ENCODE measurements around the gene MDM2. TPM values are rescaled to one million over a fixed set of nuclear protein-coding genes. Genes with fewer than 3 reads are reported as not detected.

MDM2 gene
- polyA plus RNA-seq, 1 of the 3 experiments (the other 2 are of a cell fraction): 21.5 TPM

DNA sequence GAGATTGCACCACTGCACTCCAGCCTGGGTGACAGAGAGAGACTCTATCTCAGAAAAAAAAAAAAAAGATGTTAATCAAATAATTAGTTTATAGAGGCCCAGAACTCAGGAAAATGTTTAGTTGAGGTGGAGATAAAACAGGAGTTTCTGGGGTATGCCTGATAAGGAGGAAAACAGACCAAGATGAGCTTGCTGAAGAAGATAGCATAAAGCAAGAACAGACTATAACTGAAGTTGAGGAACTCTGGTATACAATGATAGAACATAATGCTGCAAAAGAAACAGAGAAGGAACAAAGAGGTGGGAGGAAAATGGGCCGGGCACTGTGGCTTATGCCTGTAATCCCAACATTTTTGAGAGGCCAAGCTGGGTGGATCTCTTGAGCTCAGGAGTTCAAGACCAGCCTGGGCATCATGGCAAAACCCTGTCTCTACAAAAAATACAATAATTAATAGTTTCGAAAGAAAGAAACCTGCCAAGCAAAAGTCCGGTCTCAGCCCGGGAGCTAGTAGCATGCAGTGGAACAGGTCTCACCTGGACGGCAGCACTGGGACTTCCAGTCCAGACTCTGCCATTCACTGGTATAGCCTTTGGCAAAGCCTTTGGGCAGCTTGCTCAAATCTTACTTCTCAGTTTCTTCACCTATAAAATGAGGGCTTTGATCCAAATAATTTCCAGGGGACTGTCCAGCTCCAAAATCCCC is 36.6 kb upstream of the MDM2 start:
- peak; percentile 30 for DNase-seq
- Histone ChIP-seq H3K36me3 (replicated peaks in 1 of 2; ENCODE audit: control insufficient read depth in 1 of 2, insufficient read depth in 2 of 2, low read length in 1 of 2) (peaks cover 0 to 9% of the 10 kb centered on the region in 2 experiments), H3K79me2 (ENCODE audit: insufficient read depth) (no peaks in the 10 kb centered on the region), H3K9ac (no peak overlapping the region), H3K4me2 (no peak overlapping the region), H3F3A (replicated peaks; ENCODE audit: insufficient read depth) (peaks cover 3% of the 10 kb centered on the region), H3K4me3 (ENCODE audit: low read depth in 2 of 2, low read length in 1 of 2) (no peak overlapping the region), H4K20me1 (ENCODE audit: insufficient read depth) (no peaks in the 10 kb centered on the region), H3K27ac (ENCODE audit: low read depth in 2 of 2, low read length in 1 of 2) (no peak overlapping the region), H3K27me3 (ENCODE audit: insufficient read depth) (no peaks in the 10 kb centered on the region), H3K9me2 (no peaks in the 10 kb centered on the region), H3K4me1 (ENCODE audit: control insufficient read depth in 1 of 2, insufficient read depth in 2 of 2, low read depth in 1 of 2, low read length in 1 of 2) (no peaks in the 10 kb centered on the region; a peak in 1 of 4 replicates), H3K9me3 (no peaks in the 10 kb centered on the region), H2AFZ (ENCODE audit: low read depth) (no peak overlapping the region)
- ChIA-PET CTCF (interaction anchor here (1.3 kb wide), 1 partner anchor 16 kb away, joined by 4 read pairs; no protein-coding TSS in a partner anchor), POLR2A (interaction anchor here (0.7 to 1.0 kb wide), 2 partner anchors 25 to 1341 kb away, joined by 3 to 4 read pairs; partner anchors contain the start of gene SLC35E3)
- TF ChIP-seq EP300 (IDR thresholded peaks at IDR 0.05; ENCODE audit: borderline replicate concordance in 1 of 2, low read depth in 1 of 2, low read length in 1 of 2) (peak in 1 of 2 experiments; percentile 28; a peak in 1 of 4 replicates), NRF1 (IDR thresholded peaks at IDR 0.05; ENCODE audit: low read depth, low read length) (no peak), GATA2 (CRISPR knock-in tag; IDR thresholded peaks at IDR 0.05) (peak; percentile 55; the same call in 1 of the 2 replicates)
- 81% methylated on average over 5 of the region's 5 CpGs for WGBS (ENCODE audit: low lambda C conversion rate)

DNA sequence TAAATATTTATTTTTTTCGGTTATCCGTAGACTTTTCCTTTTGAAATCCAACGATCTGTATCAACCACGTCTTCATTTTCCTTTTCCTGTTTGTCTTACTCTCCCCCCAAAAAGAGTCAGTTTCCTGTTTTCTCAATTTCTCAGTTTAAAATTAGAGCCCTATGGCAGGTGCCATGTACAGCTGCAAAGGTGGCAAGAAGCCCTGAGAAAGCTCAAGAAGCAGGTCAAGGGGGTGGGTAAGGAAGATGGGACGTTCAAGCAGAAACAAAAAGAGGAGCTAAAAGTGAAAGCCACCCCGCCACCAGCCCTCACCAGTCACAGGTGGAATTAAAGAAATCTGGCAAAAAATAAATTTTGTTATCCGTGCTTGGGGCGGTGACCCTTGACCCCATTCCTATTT is 35.3 kb upstream of the MDM2 start:
- Histone ChIP-seq H3K27me3 (ENCODE audit: insufficient read depth) (no peaks in the 10 kb centered on the region), H3K79me2 (ENCODE audit: insufficient read depth) (no peaks in the 10 kb centered on the region), H3K36me3 (replicated peaks in 1 of 2; ENCODE audit: control insufficient read depth in 1 of 2, insufficient read depth in 2 of 2, low read length in 1 of 2) (peaks cover 0 to 4% of the 10 kb centered on the region in 2 experiments), H3K9ac (no peak overlapping the region), H2AFZ (ENCODE audit: low read depth) (no peak overlapping the region), H3K9me3 (no peaks in the 10 kb centered on the region), H3K4me2 (no peak overlapping the region), H4K20me1 (ENCODE audit: insufficient read depth) (no peaks in the 10 kb centered on the region), H3K4me1 (ENCODE audit: control insufficient read depth in 1 of 2, insufficient read depth in 2 of 2, low read depth in 1 of 2, low read length in 1 of 2) (no peaks in the 10 kb centered on the region; a peak in 1 of 4 replicates), H3K9me2 (no peaks in the 10 kb centered on the region), H3K27ac (ENCODE audit: low read depth in 2 of 2, low read length in 1 of 2) (no peak overlapping the region), H3K4me3 (ENCODE audit: low read depth in 2 of 2, low read length in 1 of 2) (no peak overlapping the region), H3F3A (replicated peaks; ENCODE audit: insufficient read depth) (peaks cover 3% of the 10 kb centered on the region)
- no peak for TF ChIP-seq FOXJ3 (CRISPR knock-in tag; IDR thresholded peaks at IDR 0.05)
- TF ChIP-seq NRF1 (IDR thresholded peaks at IDR 0.05; ENCODE audit: low read depth, low read length): no peak
- TF ChIP-seq, protein P1, sequence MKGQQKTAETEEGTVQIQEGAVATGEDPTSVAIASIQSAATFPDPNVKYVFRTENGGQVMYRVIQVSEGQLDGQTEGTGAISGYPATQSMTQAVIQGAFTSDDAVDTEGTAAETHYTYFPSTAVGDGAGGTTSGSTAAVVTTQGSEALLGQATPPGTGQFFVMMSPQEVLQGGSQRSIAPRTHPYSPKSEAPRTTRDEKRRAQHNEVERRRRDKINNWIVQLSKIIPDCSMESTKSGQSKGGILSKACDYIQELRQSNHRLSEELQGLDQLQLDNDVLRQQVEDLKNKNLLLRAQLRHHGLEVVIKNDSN (IDR thresholded peaks at IDR 0.05; ENCODE audit: borderline replicate concordance, low read depth): no peak
- TF ChIP-seq, protein P2, sequence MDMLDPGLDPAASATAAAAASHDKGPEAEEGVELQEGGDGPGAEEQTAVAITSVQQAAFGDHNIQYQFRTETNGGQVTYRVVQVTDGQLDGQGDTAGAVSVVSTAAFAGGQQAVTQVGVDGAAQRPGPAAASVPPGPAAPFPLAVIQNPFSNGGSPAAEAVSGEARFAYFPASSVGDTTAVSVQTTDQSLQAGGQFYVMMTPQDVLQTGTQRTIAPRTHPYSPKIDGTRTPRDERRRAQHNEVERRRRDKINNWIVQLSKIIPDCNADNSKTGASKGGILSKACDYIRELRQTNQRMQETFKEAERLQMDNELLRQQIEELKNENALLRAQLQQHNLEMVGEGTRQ (IDR thresholded peaks at IDR 0.05; ENCODE audit: borderline replicate concordance, low read depth, low read length): no peak
- TF ChIP-seq CHD2 (IDR thresholded peaks at IDR 0.05; ENCODE audit: low read length, partially characterized antibody): no peak
- no peak for TF ChIP-seq NFIC (IDR thresholded peaks at IDR 0.05; ENCODE audit: borderline replicate concordance)
- TF ChIP-seq, protein P3, sequence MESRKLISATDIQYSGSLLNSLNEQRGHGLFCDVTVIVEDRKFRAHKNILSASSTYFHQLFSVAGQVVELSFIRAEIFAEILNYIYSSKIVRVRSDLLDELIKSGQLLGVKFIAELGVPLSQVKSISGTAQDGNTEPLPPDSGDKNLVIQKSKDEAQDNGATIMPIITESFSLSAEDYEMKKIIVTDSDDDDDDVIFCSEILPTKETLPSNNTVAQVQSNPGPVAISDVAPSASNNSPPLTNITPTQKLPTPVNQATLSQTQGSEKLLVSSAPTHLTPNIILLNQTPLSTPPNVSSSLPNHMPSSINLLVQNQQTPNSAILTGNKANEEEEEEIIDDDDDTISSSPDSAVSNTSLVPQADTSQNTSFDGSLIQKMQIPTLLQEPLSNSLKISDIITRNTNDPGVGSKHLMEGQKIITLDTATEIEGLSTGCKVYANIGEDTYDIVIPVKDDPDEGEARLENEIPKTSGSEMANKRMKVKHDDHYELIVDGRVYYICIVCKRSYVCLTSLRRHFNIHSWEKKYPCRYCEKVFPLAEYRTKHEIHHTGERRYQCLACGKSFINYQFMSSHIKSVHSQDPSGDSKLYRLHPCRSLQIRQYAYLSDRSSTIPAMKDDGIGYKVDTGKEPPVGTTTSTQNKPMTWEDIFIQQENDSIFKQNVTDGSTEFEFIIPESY (IDR thresholded peaks at IDR 0.05; ENCODE audit: borderline replicate concordance, low read depth): no peak
- TF ChIP-seq RAD21 (IDR thresholded peaks at IDR 0.05; ENCODE audit: low read length): no peak
- TF ChIP-seq ELF1 (IDR thresholded peaks at IDR 0.05): no peak
- no peak for TF ChIP-seq RXRA (IDR thresholded peaks at IDR 0.05; ENCODE audit: borderline replicate concordance, low read depth)
- no peak for TF ChIP-seq MXI1 (IDR thresholded peaks at IDR 0.05; ENCODE audit: low read depth, low read length)
- TF ChIP-seq, protein P4, sequence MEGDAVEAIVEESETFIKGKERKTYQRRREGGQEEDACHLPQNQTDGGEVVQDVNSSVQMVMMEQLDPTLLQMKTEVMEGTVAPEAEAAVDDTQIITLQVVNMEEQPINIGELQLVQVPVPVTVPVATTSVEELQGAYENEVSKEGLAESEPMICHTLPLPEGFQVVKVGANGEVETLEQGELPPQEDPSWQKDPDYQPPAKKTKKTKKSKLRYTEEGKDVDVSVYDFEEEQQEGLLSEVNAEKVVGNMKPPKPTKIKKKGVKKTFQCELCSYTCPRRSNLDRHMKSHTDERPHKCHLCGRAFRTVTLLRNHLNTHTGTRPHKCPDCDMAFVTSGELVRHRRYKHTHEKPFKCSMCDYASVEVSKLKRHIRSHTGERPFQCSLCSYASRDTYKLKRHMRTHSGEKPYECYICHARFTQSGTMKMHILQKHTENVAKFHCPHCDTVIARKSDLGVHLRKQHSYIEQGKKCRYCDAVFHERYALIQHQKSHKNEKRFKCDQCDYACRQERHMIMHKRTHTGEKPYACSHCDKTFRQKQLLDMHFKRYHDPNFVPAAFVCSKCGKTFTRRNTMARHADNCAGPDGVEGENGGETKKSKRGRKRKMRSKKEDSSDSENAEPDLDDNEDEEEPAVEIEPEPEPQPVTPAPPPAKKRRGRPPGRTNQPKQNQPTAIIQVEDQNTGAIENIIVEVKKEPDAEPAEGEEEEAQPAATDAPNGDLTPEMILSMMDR (IDR thresholded peaks at IDR 0.05): no peak
- no peak for TF ChIP-seq TAF1 (IDR thresholded peaks at IDR 0.05; ENCODE audit: borderline replicate concordance, low read depth, low read length)
- CTCF ChIA-PET: interaction anchor here (0.8 kb wide), 1 partner anchor 58 kb away, joined by 3 read pairs; no protein-coding TSS in a partner anchor
- no peak for DNase-seq
- POLR2A ChIA-PET: no interaction called here
- 93% methylated on average over 8 of the region's 8 CpGs for WGBS (ENCODE audit: low lambda C conversion rate)

Data from SK-N-SH (cell line).